ENCODE results near the gene TMED7. TPM values are rescaled to one million over a fixed set of nuclear protein-coding genes. Genes with fewer than 3 reads are reported as not detected.
A peak's percentile ranks its signal among the peaks of the same experiment; 100 is the strongest.

TMED7 gene
- total and polyA plus RNA-seq, 2 experiments from 2014 or later, result 52.9 to 105 TPM

DNA sequence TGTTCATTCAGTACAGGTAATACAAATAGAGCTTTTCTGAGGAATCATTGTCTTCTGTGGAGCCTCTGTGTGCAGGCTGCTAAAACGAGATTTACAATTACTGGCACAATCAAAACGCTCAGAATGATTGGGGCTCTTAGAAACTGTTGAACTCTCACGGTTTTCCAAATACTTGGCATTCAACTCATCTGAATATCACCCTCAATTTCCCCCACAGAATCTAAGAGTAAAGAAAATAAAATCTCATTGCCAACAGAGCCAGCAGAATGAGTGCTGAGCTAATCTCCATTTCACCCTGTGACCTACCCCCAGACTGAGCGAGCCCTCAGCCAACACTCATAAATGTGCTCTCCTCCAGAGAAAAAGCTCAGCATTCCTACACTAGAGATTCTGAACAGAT lies 35.3 kb upstream of the TMED7 start:
- H3K4me1 ChIP-seq (ENCODE audit: low read depth), result no peaks in the 10 kb centered on the region
- H3K36me3 ChIP-seq, result no peaks in the 10 kb centered on the region
- no peak overlapping the region for H3K27ac ChIP-seq
- no peak overlapping the region for H3K4me3 ChIP-seq
- DNase-seq (ENCODE audit: low read depth in 1 of 2, low spot score in 1 of 2), result peak in 1 of 2 donors; percentile 10
- TF ChIP-seq, protein P1, sequence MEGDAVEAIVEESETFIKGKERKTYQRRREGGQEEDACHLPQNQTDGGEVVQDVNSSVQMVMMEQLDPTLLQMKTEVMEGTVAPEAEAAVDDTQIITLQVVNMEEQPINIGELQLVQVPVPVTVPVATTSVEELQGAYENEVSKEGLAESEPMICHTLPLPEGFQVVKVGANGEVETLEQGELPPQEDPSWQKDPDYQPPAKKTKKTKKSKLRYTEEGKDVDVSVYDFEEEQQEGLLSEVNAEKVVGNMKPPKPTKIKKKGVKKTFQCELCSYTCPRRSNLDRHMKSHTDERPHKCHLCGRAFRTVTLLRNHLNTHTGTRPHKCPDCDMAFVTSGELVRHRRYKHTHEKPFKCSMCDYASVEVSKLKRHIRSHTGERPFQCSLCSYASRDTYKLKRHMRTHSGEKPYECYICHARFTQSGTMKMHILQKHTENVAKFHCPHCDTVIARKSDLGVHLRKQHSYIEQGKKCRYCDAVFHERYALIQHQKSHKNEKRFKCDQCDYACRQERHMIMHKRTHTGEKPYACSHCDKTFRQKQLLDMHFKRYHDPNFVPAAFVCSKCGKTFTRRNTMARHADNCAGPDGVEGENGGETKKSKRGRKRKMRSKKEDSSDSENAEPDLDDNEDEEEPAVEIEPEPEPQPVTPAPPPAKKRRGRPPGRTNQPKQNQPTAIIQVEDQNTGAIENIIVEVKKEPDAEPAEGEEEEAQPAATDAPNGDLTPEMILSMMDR (IDR thresholded peaks at IDR 0.05; ENCODE audit: low read depth, low read length), result no peak
- H3K27me3 ChIP-seq, result no peaks in the 10 kb centered on the region
- H3K9me3 ChIP-seq (ENCODE audit: low read depth), result no peaks in the 10 kb centered on the region

DNA sequence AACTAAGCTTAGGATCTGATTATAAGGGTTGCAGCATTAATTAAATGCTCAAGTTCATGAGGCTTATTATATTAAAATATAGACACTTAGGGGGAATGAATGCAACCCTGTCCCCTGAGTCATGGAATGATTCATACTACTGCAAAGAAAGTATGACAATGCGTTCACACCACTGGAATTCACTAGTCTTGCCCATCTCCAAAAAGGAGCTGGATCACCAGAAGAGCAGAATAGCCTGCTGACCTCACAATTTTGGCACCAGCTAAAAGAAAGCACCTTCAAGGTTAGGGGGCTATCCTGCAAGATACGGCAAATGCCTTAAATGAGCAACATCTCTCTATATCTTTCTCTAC lies 32.0 kb upstream of the TMED7 start:
- H3K36me3 ChIP-seq, result no peaks in the 10 kb centered on the region
- peak in 1 of 2 donors; percentile 74 for DNase-seq (ENCODE audit: low read depth in 1 of 2, low spot score in 1 of 2)
- H3K27ac ChIP-seq, result no peak overlapping the region
- no peaks in the 10 kb centered on the region for H3K4me1 ChIP-seq (ENCODE audit: low read depth)
- TF ChIP-seq, protein P1 (IDR thresholded peaks at IDR 0.05; ENCODE audit: low read depth, low read length), result no peak
- no peaks in the 10 kb centered on the region for H3K27me3 ChIP-seq
- H3K4me3 ChIP-seq, result no peak overlapping the region
- H3K9me3 ChIP-seq (ENCODE audit: low read depth), result no peaks in the 10 kb centered on the region

DNA sequence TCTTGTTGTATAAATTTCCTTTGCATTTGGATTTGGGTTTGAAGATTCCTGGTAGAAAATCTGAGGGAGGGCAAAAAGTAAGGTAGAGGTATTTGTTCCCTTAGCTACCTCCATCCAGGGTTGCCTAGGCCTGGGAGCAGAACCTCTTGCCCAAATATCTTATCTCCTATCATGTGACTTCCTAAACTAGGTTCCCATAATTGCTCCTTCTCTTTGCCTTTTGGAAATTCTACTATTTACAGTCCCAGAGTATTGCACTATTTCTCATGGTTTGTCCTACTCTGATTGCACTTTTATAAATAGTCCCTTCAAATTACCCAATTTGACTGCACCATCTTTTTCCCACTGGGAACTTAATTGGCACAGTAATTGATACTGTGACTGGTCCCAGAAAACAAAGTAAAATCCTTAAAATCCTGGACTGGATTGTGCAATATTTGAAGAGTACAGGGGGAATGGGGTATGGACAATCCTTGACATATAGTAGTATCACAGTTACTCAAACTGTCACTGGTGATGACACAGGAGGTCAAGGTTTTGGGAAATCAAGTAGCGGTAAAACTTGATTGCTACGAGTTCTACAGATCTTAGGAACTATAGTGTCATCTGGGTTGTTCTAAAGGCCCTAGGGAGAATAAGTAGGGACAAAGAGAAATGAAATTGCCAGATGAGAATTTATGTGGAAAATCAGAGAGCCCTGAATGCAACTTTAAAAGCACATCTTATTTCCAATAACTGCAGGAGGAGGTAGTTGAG lies 31.5 kb upstream of the TMED7 start:
- Histone ChIP-seq H3K27me3 (no peaks in the 10 kb centered on the region), H3K4me3 (no peak overlapping the region), H3K27ac (no peak overlapping the region), H3K36me3 (no peaks in the 10 kb centered on the region), H3K4me1 (ENCODE audit: low read depth) (no peaks in the 10 kb centered on the region), H3K9me3 (ENCODE audit: low read depth) (no peaks in the 10 kb centered on the region)
- TF ChIP-seq, protein P1 (IDR thresholded peaks at IDR 0.05; ENCODE audit: low read depth, low read length), result no peak
- no peak for DNase-seq (ENCODE audit: low read depth in 1 of 2, low spot score in 1 of 2)

- no peak overlapping the region for H3K27ac ChIP-seq
- no peak overlapping the region for H3K4me3 ChIP-seq
- H3K9me3 ChIP-seq (ENCODE audit: low read depth), result no peaks in the 10 kb centered on the region
- H3K4me1 ChIP-seq (ENCODE audit: low read depth), result no peaks in the 10 kb centered on the region
- no peaks in the 10 kb centered on the region for H3K27me3 ChIP-seq
- no peak for DNase-seq (ENCODE audit: low read depth in 1 of 2, low spot score in 1 of 2)
- no peaks in the 10 kb centered on the region for H3K36me3 ChIP-seq
- TF ChIP-seq, protein P1 (IDR thresholded peaks at IDR 0.05; ENCODE audit: low read depth, low read length), result no peak
Observed at GRCh38 chr5:115656404-115656803, 30.6 kb upstream of the TMED7 start.

DNA sequence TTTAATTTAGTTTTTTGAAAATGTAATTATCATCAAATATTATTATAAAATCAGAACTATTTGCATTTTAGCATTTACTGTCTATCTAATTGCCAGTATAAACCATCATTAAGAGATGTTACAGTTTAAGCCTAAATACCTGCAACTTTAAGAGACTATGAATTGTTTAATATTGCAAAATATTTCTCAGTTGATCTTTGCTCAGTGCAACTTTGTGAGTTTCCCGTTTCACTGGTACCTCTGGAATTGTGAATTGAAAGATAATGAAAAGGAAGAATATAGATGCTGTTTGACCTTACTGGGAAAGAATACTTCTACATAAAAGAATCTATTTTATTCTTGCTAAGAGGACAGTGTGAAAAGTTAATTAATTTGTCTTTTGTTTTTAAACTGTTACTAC lies 30.2 kb upstream of the TMED7 start:
- TF ChIP-seq, protein P1 (IDR thresholded peaks at IDR 0.05; ENCODE audit: low read depth, low read length), result no peak
- H3K4me3 ChIP-seq, result no peak overlapping the region
- no peaks in the 10 kb centered on the region for H3K27me3 ChIP-seq
- no peaks in the 10 kb centered on the region for H3K4me1 ChIP-seq (ENCODE audit: low read depth)
- H3K36me3 ChIP-seq, result no peaks in the 10 kb centered on the region
- DNase-seq (ENCODE audit: low read depth in 1 of 2, low spot score in 1 of 2), result no peak
- H3K27ac ChIP-seq, result no peak overlapping the region
- no peaks in the 10 kb centered on the region for H3K9me3 ChIP-seq (ENCODE audit: low read depth)
